SK-N-MC (cell line): ENCODE results near the gene HS6ST1.
A peak's percentile ranks its signal among the peaks of the same experiment; 100 is the strongest.

Experiments used
- DNase-seq: peaks from one replicate; pipeline ENCODE4 v3.0.0-alpha.2; 2011; ENCODE audit warnings: low read depth, low spot score
- H3K27ac ChIP-seq: fragments of 200-600 bp; sonication (generic); 2 replicates; pipeline ENCODE4 v1.5.1; 2016; ENCODE audit warnings: mixed run types
- H3K36me3 ChIP-seq: fragments of 200-600 bp; sonication (generic); 2 replicates; pipeline ENCODE4 v1.6.1; 2017; ENCODE audit warnings: antibody characterized with exemption, low read length, mixed read lengths; ENCODE audit not compliant: insufficient read depth
- H3K4me3 ChIP-seq: fragments of 200-600 bp; sonication (generic); 2 replicates; pipeline ENCODE4 v1.5.1; 2016
- H3K9ac ChIP-seq: fragments of 200-600 bp; sonication (generic); 2 replicates; pipeline ENCODE4 v1.8.0; 2017; ENCODE audit warnings: mixed run types, mixed read lengths; ENCODE audit not compliant: insufficient read length
- H3K9me3 ChIP-seq: fragments of 200-600 bp; sonication (generic); 2 replicates; pipeline ENCODE4 v1.6.1; 2017; ENCODE audit warnings: low read depth, mild to moderate bottlenecking, antibody characterized with exemption, low read length, moderate library complexity, mixed read lengths
- EZH2 ChIP-seq: fragments of 200-600 bp; sonication (generic); IDR thresholded peaks from one replicate; pipeline ENCODE4 v1.6.1; 2017; ENCODE audit warnings: antibody characterized with exemption
- FOXP2 ChIP-seq: optimal IDR thresholded peaks from 2 replicates; pipeline ENCODE3; 2011; ENCODE audit warnings: mild to moderate bottlenecking, moderate library complexity; ENCODE audit not compliant: insufficient read depth; ENCODE audit errors: extremely low read length, control extremely low read depth
- POLR2AphosphoS5 ChIP-seq: IDR thresholded peaks from 2 replicates; pipeline ENCODE4 v1.6.1; 2012; ENCODE audit warnings: mild to moderate bottlenecking, low read depth, low read length, borderline replicate concordance

Gene HS6ST1

GRCh38 chr2:128362176-128362888 is 43.7 kb upstream of the HS6ST1 start:
- DNase-seq, result no peak
- Histone ChIP-seq H3K9ac (peak overlapping the region; percentile 70), H3K36me3 (no peaks in the 10 kb centered on the region), H3K27ac (peak overlapping the region; percentile 95), H3K4me3 (peak overlapping the region; percentile 52), H3K9me3 (no peaks in the 10 kb centered on the region)
- TF ChIP-seq POLR2AphosphoS5 (no peak), FOXP2 (no peak), EZH2 (no peak)

- Histone ChIP-seq H3K9ac (no peak overlapping the region), H3K9me3 (no peaks in the 10 kb centered on the region), H3K27ac (peak overlapping the region; percentile 95; the same call in 1 of the 2 replicates), H3K36me3 (no peaks in the 10 kb centered on the region), H3K4me3 (no peak overlapping the region)
- TF ChIP-seq POLR2AphosphoS5 (no peak), FOXP2 (no peak), EZH2 (no peak)
- no peak for DNase-seq
These were observed 42.9 kb upstream of the HS6ST1 start for GRCh38 chr2:128361376-128362131.

GRCh38 chr2:128360711-128361110 is 42.0 kb upstream of the HS6ST1 start:
- TF ChIP-seq FOXP2 (no peak), POLR2AphosphoS5 (no peak), EZH2 (no peak)
- Histone ChIP-seq H3K4me3 (no peak overlapping the region), H3K9ac (no peak overlapping the region), H3K36me3 (no peaks in the 10 kb centered on the region), H3K27ac (no peak overlapping the region), H3K9me3 (no peaks in the 10 kb centered on the region)
- no peak for DNase-seq

- no peak overlapping the region for H3K4me3 ChIP-seq
- TF ChIP-seq EZH2, result no peak
- no peak for TF ChIP-seq POLR2AphosphoS5
- no peak for TF ChIP-seq FOXP2
- H3K9ac ChIP-seq, result no peak overlapping the region
- no peaks in the 10 kb centered on the region for H3K36me3 ChIP-seq
- no peaks in the 10 kb centered on the region for H3K9me3 ChIP-seq
- no peak for DNase-seq
- H3K27ac ChIP-seq, result no peak overlapping the region
These were observed 41.2 kb upstream of the HS6ST1 start for GRCh38 chr2:128359841-128360240.

- TF ChIP-seq POLR2AphosphoS5 (no peak), FOXP2 (no peak), EZH2 (no peak)
These were observed 40.5 kb upstream of the HS6ST1 start for GRCh38 chr2:128358941-128359731.

GRCh38 chr2:128357506-128358370 is 39.1 kb upstream of the HS6ST1 start:
- no peak overlapping the region for H3K4me3 ChIP-seq
- no peak overlapping the region for H3K9ac ChIP-seq
- DNase-seq, result no peak
- H3K27ac ChIP-seq, result no peak overlapping the region
- no peaks in the 10 kb centered on the region for H3K9me3 ChIP-seq
- TF ChIP-seq EZH2 (no peak), POLR2AphosphoS5 (no peak), FOXP2 (no peak)
- H3K36me3 ChIP-seq, result no peaks in the 10 kb centered on the region

More at GRCh38 chr2:128358941-128359731, 40.5 kb upstream of the HS6ST1 start:
- Histone ChIP-seq H3K4me3 (no peak overlapping the region), H3K9me3 (no peaks in the 10 kb centered on the region), H3K27ac (no peak overlapping the region), H3K9ac (no peak overlapping the region), H3K36me3 (no peaks in the 10 kb centered on the region)
- no peak for DNase-seq

GRCh38 chr2:128356127-128356526 is 37.5 kb upstream of the HS6ST1 start:
- no peak for DNase-seq
- Histone ChIP-seq H3K9me3 (peaks cover 6% of the 10 kb centered on the region; the same call in 1 of the 2 replicates), H3K4me3 (no peak overlapping the region), H3K9ac (no peak overlapping the region), H3K27ac (no peak overlapping the region), H3K36me3 (no peaks in the 10 kb centered on the region)
- TF ChIP-seq POLR2AphosphoS5, result no peak
- TF ChIP-seq FOXP2, result no peak
- TF ChIP-seq EZH2, result no peak
